ENCODE results near the gene PDX1. TPM values are rescaled to one million over a fixed set of nuclear protein-coding genes. Genes with fewer than 3 reads are reported as not detected.

Gene PDX1
- total RNA-seq, 8 experiments from 2014 or later: 0.10 to 0.71 (median 0.22) TPM; not detected in 4

GRCh38 chr13:27971236-27971645 lies 51.4 kb downstream of the PDX1 start:
- no peak overlapping the region for H3K27ac ChIP-seq
- in situ Hi-C loops (cut with MboI; ENCODE audit: low pct_unique_long_range_greater_than_20kb in 2 of 9, low sequenced_read_pairs in 9 of 9, unreplicated experiment in 9 of 9): loop anchor here in 2 of 9 experiments (10.0 to 25.0 kb wide), 2 partner anchors 134 to 606 kb away; no protein-coding TSS in a partner anchor
- H3K4me1 ChIP-seq (replicated peaks in 1 of 2): peaks cover 0 to 3% of the 10 kb centered on the region in 2 donors
- H3K4me3 ChIP-seq: no peak overlapping the region
- WGBS, 10 experiments: 0 to 30% (median 10%) methylated on average over 2 to 9 of the region's 13 CpGs; no CpG with 5 or more reads in 7 of the 10 experiments
- no peak for ATAC-seq (replicated peaks in 6 of 8)

- no peak overlapping the region for H3K27ac ChIP-seq
- in situ Hi-C loops (cut with MboI; ENCODE audit: low pct_unique_long_range_greater_than_20kb in 2 of 9, low sequenced_read_pairs in 9 of 9, unreplicated experiment in 9 of 9): loop anchor here in 2 of 9 experiments (10.0 to 25.0 kb wide), 2 partner anchors 135 to 607 kb away; no protein-coding TSS in a partner anchor
- 0 to 100% (median 23%) methylated on average over 1 to 5 of the region's 7 CpGs; no CpG with 5 or more reads in 4 of the 10 experiments for WGBS, 10 experiments
- ATAC-seq (replicated peaks in 6 of 8): no peak
- H3K4me1 ChIP-seq (replicated peaks in 1 of 2): peaks cover 0 to 3% of the 10 kb centered on the region in 2 donors
- no peak overlapping the region for H3K4me3 ChIP-seq
These were observed 52.1 kb downstream of the PDX1 start for GRCh38 chr13:27971776-27972477.

- H3K4me3 ChIP-seq: no peak overlapping the region
- H3K4me1 ChIP-seq (replicated peaks in 1 of 2): peaks cover 0 to 3% of the 10 kb centered on the region in 2 donors
- 82% methylated on average over 1 of the region's 2 CpGs; no CpG with 5 or more reads in 9 of the 10 experiments for WGBS, 10 experiments
- no peak for ATAC-seq (replicated peaks in 6 of 8)
- H3K27ac ChIP-seq: no peak overlapping the region
- in situ Hi-C loops (cut with MboI; ENCODE audit: low pct_unique_long_range_greater_than_20kb in 2 of 9, low sequenced_read_pairs in 9 of 9, unreplicated experiment in 9 of 9): loop anchor here in 2 of 9 experiments (10.0 to 25.0 kb wide), 2 partner anchors 135 to 608 kb away; no protein-coding TSS in a partner anchor
These were observed 52.6 kb downstream of the PDX1 start for GRCh38 chr13:27972478-27972820.

GRCh38 chr13:27973291-27973690 lies 53.5 kb downstream of the PDX1 start:
- 0 to 60% (median 43%) methylated on average over 2 to 3 of the region's 5 CpGs; no CpG with 5 or more reads in 5 of the 10 experiments for WGBS, 10 experiments
- H3K27ac ChIP-seq: no peak overlapping the region
- ATAC-seq (replicated peaks in 6 of 8): no peak
- in situ Hi-C loops (cut with MboI; ENCODE audit: low pct_unique_long_range_greater_than_20kb in 2 of 9, low sequenced_read_pairs in 9 of 9, unreplicated experiment in 9 of 9): loop anchor here in 2 of 9 experiments (10.0 to 25.0 kb wide), 2 partner anchors 136 to 608 kb away; no protein-coding TSS in a partner anchor
- H3K4me1 ChIP-seq (replicated peaks in 1 of 2): peaks cover 0 to 3% of the 10 kb centered on the region in 2 donors
- H3K4me3 ChIP-seq: no peak overlapping the region

- ATAC-seq (replicated peaks in 6 of 8): no peak
- WGBS, 10 experiments: 0 to 55% (median 20%) methylated on average over 1 to 5 of the region's 7 CpGs; no CpG with 5 or more reads in 1 of the 10 experiments
- no peak overlapping the region for H3K4me3 ChIP-seq
- H3K4me1 ChIP-seq (replicated peaks in 1 of 2): no peaks in the 10 kb centered on the region
- H3K27ac ChIP-seq: no peak overlapping the region
- in situ Hi-C loops (cut with MboI; ENCODE audit: low pct_unique_long_range_greater_than_20kb in 2 of 9, low sequenced_read_pairs in 9 of 9, unreplicated experiment in 9 of 9): loop anchor here in 2 of 9 experiments (10.0 to 25.0 kb wide), 2 partner anchors 137 to 609 kb away; no protein-coding TSS in a partner anchor
These were observed 54.3 kb downstream of the PDX1 start for GRCh38 chr13:27973961-27974662.

Other genes with a start within 250 kb of the PDX1 start
- 1 to 10 TPM in 1 of 8 experiments, under 1 TPM in 5, not detected in 2; 0.09 to 1.2 (median 0.26) TPM for gene GSX1, start 127.5 kb upstream of the PDX1 start, total RNA-seq
- gene CDX2, start 49.3 kb downstream of the PDX1 start, total RNA-seq: under 1 TPM in 6 of 8 experiments, not detected in 2; 0.05 to 0.38 (median 0.17) TPM
- gene URAD, start 68.7 kb downstream of the PDX1 start, total RNA-seq: not detected
- under 1 TPM in 6 of 8 experiments, not detected in 2; 0.04 to 0.29 (median 0.15) TPM for gene FLT3, start 180.6 kb downstream of the PDX1 start, total RNA-seq
- 10 to 100 TPM; 12.6 to 40.2 (median 18.2) TPM for gene PAN3, start 218.5 kb downstream of the PDX1 start, total RNA-seq